K562 treated with DMSO at 1 percent for 48 hours (cell line): Measurements from ENCODE around the gene HCAR2. TPM values are rescaled to one million over a fixed set of nuclear protein-coding genes. Genes with fewer than 3 reads are reported as not detected.

Source experiments
- total RNA-seq: library from RNA; unstranded; fragments of 300-600 nt; gene quantifications from 2 replicates; pipeline ENCODE4 v1.2.3, GENCODE V29; 2022; ENCODE audit warnings: low replicate concordance; ENCODE audit errors: extremely low read depth

HCAR2 gene
- total RNA-seq: not detected in 2 replicates

GRCh38 chr12:122702890-122703611 lies at the start of gene HCAR2:
TSS of gene HCAR2 (minus strand) at chr12:122703357. CDS start at chr12:122703283, 74 bp downstream.

DNA sequence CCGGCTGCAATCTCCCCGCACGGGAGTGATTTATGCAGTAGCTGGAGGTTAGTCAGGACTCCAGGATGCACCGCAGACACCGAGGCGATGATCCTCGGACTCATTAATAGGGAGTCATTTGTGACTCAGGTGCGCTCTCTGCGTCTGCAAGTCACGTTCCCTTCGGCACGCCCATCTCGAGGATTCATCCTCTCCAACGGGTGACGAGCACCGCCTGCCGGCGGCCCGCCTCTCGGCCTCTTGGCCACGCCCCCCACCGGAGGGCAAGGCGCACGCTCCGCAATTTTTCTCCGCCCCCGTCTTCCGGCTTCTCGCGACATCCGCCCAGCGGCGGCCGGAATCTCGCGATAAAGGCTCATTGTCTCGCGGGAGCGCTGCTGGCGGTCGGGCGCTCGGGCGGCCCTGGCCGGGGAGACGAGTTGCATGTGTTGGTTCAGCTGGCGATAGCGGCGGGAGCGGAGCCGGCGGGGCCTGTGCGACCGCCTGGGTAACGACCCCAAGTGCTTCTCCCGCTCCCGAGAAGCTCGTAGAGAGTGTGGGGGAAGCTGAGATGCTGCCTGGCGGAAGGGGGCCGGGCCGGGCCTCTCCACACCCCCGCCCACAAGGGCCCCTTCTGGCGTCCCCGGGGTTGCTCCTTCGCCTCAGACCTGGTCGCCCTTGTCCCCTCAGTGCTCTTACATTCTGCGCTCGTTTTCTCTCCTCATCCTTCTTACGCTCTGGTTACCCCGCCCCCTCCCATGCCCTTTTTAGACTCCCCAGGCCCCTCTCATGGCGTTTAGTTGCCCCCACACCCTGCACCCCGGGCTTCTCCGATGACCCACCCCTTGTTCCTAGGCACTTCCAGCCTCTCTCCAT lies 49.5 kb upstream of the HCAR2 start, which contains the start of gene DENR:
Gene DENR, plus strand, starts transcription at position 361 of the 855 bp plus-strand sequence. CDS start 878 bp downstream, outside the sequence.

GRCh38 chr12:122730215-122731014 lies 27.3 kb upstream of the HCAR2 start, which contains the start of gene HCAR1:
TSS of gene HCAR1 (minus strand) at chr12:122730844. CDS start at chr12:122730339, 505 bp downstream.

GRCh38 chr12:122716658-122717057 lies 13.5 kb upstream of the HCAR2 start, which contains the start of gene HCAR3:
TSS of gene HCAR3 (minus strand) at chr12:122716811. CDS start at chr12:122716737, 74 bp downstream.

Other genes starting within 250 kb of the HCAR2 start
- not detected in 2 replicates for gene ZCCHC8, start 202.4 kb downstream of the HCAR2 start, total RNA-seq
- gene RSRC2, start 176.4 kb downstream of the HCAR2 start, total RNA-seq: not detected in 2 replicates
- 100.0 TPM in 1 of 2 replicates, not detected in the other for gene KNTC1, start 176.1 kb downstream of the HCAR2 start, total RNA-seq
- not detected in 2 replicates for gene HCAR3, start 13.5 kb upstream of the HCAR2 start, total RNA-seq
- gene HCAR1, start 27.5 kb upstream of the HCAR2 start, total RNA-seq: not detected in 2 replicates
- gene DENR, start 49.5 kb upstream of the HCAR2 start, total RNA-seq: not detected in 2 replicates
- gene CCDC62, start 71.2 kb upstream of the HCAR2 start, total RNA-seq: not detected in 2 replicates
- gene HIP1R, start 132.1 kb upstream of the HCAR2 start, total RNA-seq: not detected in 2 replicates
- not detected in 2 replicates for gene VPS37B, start 192.8 kb upstream of the HCAR2 start, total RNA-seq